Neural cell (in vitro differentiated cells): Measurements from ENCODE around the gene WWC2. TPM values are rescaled to one million over a fixed set of nuclear protein-coding genes. Genes with fewer than 3 reads are reported as not detected.

Source experiments
- H2AFZ ChIP-seq: fragments of 200-600, 300-800 bp; sonication (generic), shearing (Covaris generic); 2 replicates; pipeline ENCODE4 v1.6.0; 2014; ENCODE audit warnings: low read depth, mild to moderate bottlenecking, antibody characterized with exemption, low read length, moderate library complexity
- H3F3A ChIP-seq: fragments of 200-600 bp; shearing (Covaris generic); 2 replicates; pipeline ENCODE4 v1.6.1; 2016; ENCODE audit warnings: mild to moderate bottlenecking, moderate library complexity, mixed read lengths, antibody characterized with exemption, low read length; ENCODE audit not compliant: insufficient read depth, poor library complexity, severe bottlenecking
- H3K27ac ChIP-seq: fragments of 200-600, 300-800 bp; sonication (generic), shearing (Covaris generic); 2 replicates; pipeline ENCODE4 v1.5.1; 2014; ENCODE audit warnings: mild to moderate bottlenecking, low read length, moderate library complexity
- H3K27me3 ChIP-seq: fragments of 300-800, 200-600 bp; sonication (generic), shearing (Covaris generic); 2 replicates; pipeline ENCODE4 v1.6.0; 2014; ENCODE audit warnings: mild to moderate bottlenecking, low read depth, low read length, moderate library complexity; ENCODE audit not compliant: insufficient read depth
- H3K36me3 ChIP-seq: fragments of 300-800, 200-600 bp; sonication (generic), shearing (Covaris generic); 2 replicates; pipeline ENCODE4 v1.5.1; 2014; ENCODE audit warnings: mild to moderate bottlenecking, antibody characterized with exemption, low read length, moderate library complexity; ENCODE audit not compliant: insufficient read depth
- H3K4me2 ChIP-seq: fragments of 300-800, 200-600 bp; sonication (generic), shearing (Covaris generic); 2 replicates; pipeline ENCODE4 v1.6.0; 2014; ENCODE audit warnings: mild to moderate bottlenecking, low read length
- H3K4me3 ChIP-seq: fragments of 300-800, 200-600 bp; sonication (generic), shearing (Covaris generic); 2 replicates; pipeline ENCODE4 v1.5.1; 2014; ENCODE audit warnings: mild to moderate bottlenecking, low read length, moderate library complexity
- H3K79me2 ChIP-seq: fragments of 200-600 bp; shearing (Covaris generic); replicated peaks from 2 replicates; pipeline ENCODE4 v1.6.0; 2014; ENCODE audit warnings: mild to moderate bottlenecking, low read length, moderate library complexity; ENCODE audit not compliant: insufficient read depth
- H3K9ac ChIP-seq: fragments of 300-800, 200-600 bp; sonication (generic), shearing (Covaris generic); 2 replicates; pipeline ENCODE4 v1.6.1; 2016; ENCODE audit warnings: mild to moderate bottlenecking, low read length, mixed read lengths
- H3K9me2 ChIP-seq: fragments of 200-600 bp; shearing (Covaris generic); 2 replicates; pipeline ENCODE4 v1.6.1; 2016; ENCODE audit warnings: mild to moderate bottlenecking, low read length, mixed read lengths; ENCODE audit not compliant: insufficient read depth
- H3K9me3 ChIP-seq: fragments of 200-600, 300-800 bp; sonication (generic), shearing (Covaris generic); 2 replicates; pipeline ENCODE4 v1.6.1; 2016; ENCODE audit warnings: mild to moderate bottlenecking, mixed run types, low read length, moderate library complexity, mixed read lengths
- H4K20me1 ChIP-seq: fragments of 200-600 bp; shearing (Covaris generic); 2 replicates; pipeline ENCODE4 v1.6.1; 2016; ENCODE audit warnings: mild to moderate bottlenecking, mixed run types; ENCODE audit not compliant: insufficient read depth
- CTCF ChIP-seq: fragments of 450-650 bp; IDR thresholded peaks from 2 replicates; pipeline ENCODE4 v1.5.1; 2014; ENCODE audit warnings: antibody characterized with exemption, mild to moderate bottlenecking, moderate library complexity; ENCODE audit not compliant: poor library complexity, severe bottlenecking
- EP300 ChIP-seq: fragments of 450-650 bp; conservative IDR thresholded peaks from 2 replicates; pipeline ENCODE4 v1.6.1; 2014; ENCODE audit warnings: antibody characterized with exemption, mild to moderate bottlenecking, moderate library complexity; ENCODE audit not compliant: poor library complexity, severe bottlenecking
- EZH2 ChIP-seq: fragments of 200-600, 300-800 bp; shearing (Covaris generic), sonication (generic); IDR thresholded peaks from 2 replicates; pipeline ENCODE4 v1.6.1; 2014; ENCODE audit warnings: antibody characterized with exemption, low read length, borderline replicate concordance, mild to moderate bottlenecking; ENCODE audit not compliant: insufficient read depth, poor library complexity, severe bottlenecking
- MXI1 ChIP-seq: fragments of 450-650 bp; conservative IDR thresholded peaks from 2 replicates; pipeline ENCODE4 v1.6.1; 2014; ENCODE audit warnings: antibody characterized with exemption, mild to moderate bottlenecking; ENCODE audit not compliant: poor library complexity, severe bottlenecking
- POLR2AphosphoS5 ChIP-seq: IDR thresholded peaks from 2 replicates; pipeline ENCODE4 v1.6.1; 2012
- RAD21 ChIP-seq: fragments of 450-650 bp; conservative IDR thresholded peaks from 2 replicates; pipeline ENCODE4 v1.6.1; 2014; ENCODE audit warnings: antibody characterized with exemption, mild to moderate bottlenecking, moderate library complexity
- REST ChIP-seq: IDR thresholded peaks from 2 replicates; pipeline ENCODE4 v1.6.1; 2012; ENCODE audit warnings: borderline replicate concordance
- SMC3 ChIP-seq: fragments of 450-650 bp; conservative IDR thresholded peaks from 2 replicates; pipeline ENCODE4 v1.6.1; 2014; ENCODE audit warnings: antibody characterized with exemption, mild to moderate bottlenecking, moderate library complexity; ENCODE audit not compliant: poor library complexity
- TAF1 ChIP-seq: IDR thresholded peaks from 2 replicates; pipeline ENCODE4 v1.6.1; 2012; ENCODE audit warnings: low read depth
- polyA plus RNA-seq: library from polyadenylated mRNA; depleted of rRNA; stranded (reverse); fragments of >200 nt; gene quantifications from 2 replicates; pipeline ENCODE4 v1.2.3, GENCODE V29; 2014

Gene WWC2
- polyA plus RNA-seq, 1 donor from 2014 or later, result 5.7 TPM

GRCh38 chr4:183142571-183143550, 43.8 kb downstream of the WWC2 start:
- Histone ChIP-seq H3K4me2 (no peak overlapping the region), H3K27me3 (no peaks in the 10 kb centered on the region), H3K9me3 (no peaks in the 10 kb centered on the region), H3F3A (no peaks in the 10 kb centered on the region), H3K79me2 (no peaks in the 10 kb centered on the region), H3K9me2 (no peaks in the 10 kb centered on the region), H3K36me3 (no peaks in the 10 kb centered on the region), H2AFZ (no peak overlapping the region), H3K9ac (no peak overlapping the region), H3K27ac (no peak overlapping the region), H3K4me3 (no peak overlapping the region), H4K20me1 (no peaks in the 10 kb centered on the region)
- TF ChIP-seq EZH2, result no peak
- peak; percentile 47 for TF ChIP-seq EP300

- no peak overlapping the region for H2AFZ ChIP-seq
- no peaks in the 10 kb centered on the region for H3K27me3 ChIP-seq
- H3K9ac ChIP-seq, result no peak overlapping the region
- no peaks in the 10 kb centered on the region for H3K36me3 ChIP-seq
- peak overlapping the region; percentile 33 for H3K4me3 ChIP-seq
- H3K9me2 ChIP-seq, result no peaks in the 10 kb centered on the region
- no peak overlapping the region for H3K27ac ChIP-seq
- no peak for TF ChIP-seq EZH2
- TF ChIP-seq POLR2AphosphoS5, result peak; percentile 38
- peak; percentile 69 for TF ChIP-seq EP300
- TF ChIP-seq MXI1, result no peak
- no peak for TF ChIP-seq CTCF
- TF ChIP-seq SMC3, result no peak
- peak; percentile 45 for TF ChIP-seq REST
- no peak for TF ChIP-seq RAD21
- TF ChIP-seq TAF1, result no peak
- H3F3A ChIP-seq, result no peaks in the 10 kb centered on the region
- no peaks in the 10 kb centered on the region for H3K79me2 ChIP-seq
- H3K9me3 ChIP-seq, result no peaks in the 10 kb centered on the region
- H3K4me2 ChIP-seq, result no peak overlapping the region
- no peaks in the 10 kb centered on the region for H4K20me1 ChIP-seq
Measured at GRCh38 chr4:183144787-183145186, 45.7 kb downstream of the WWC2 start.
